Measurements from ENCODE around the gene OCA2. TPM values are rescaled to one million over a fixed set of nuclear protein-coding genes. Genes with fewer than 3 reads are reported as not detected.

Gene OCA2
- total and polyA plus RNA-seq, 2 of the 4 experiments (the other 2 are of a cell fraction), result under 0.01 to 0.03 TPM

- H4K91ac ChIP-seq (ENCODE audit: insufficient read depth, low read depth, low read length), result no peak overlapping the region
- no peak overlapping the region for H3K4me2 ChIP-seq (ENCODE audit: low read depth, low read length)
- no peak overlapping the region for H3K4me3 ChIP-seq (ENCODE audit: insufficient read depth, low read depth, low read length)
- CTCF ChIA-PET, result no interaction called here
- intact Hi-C loops (cut with micrococcal nuclease), result no loop called here
- H4K8ac ChIP-seq (ENCODE audit: low read depth in 2 of 2, low read length in 2 of 2), result no peak overlapping the region
- no peak overlapping the region for H3K18ac ChIP-seq (ENCODE audit: low read depth, low read length)
- no peak for ATAC-seq (ENCODE audit: low read depth)
- H3K56ac ChIP-seq (ENCODE audit: extremely low read depth, insufficient read depth, low read length), result no peak overlapping the region
- H3K79me1 ChIP-seq (ENCODE audit: low read depth in 1 of 2, low read length in 2 of 2), result no peaks in the 10 kb centered on the region
- dilution Hi-C loops (cut with HindIII; ENCODE audit: low sequenced_read_pairs, unreplicated experiment), result no loop called here
- no peak overlapping the region for H3K9ac ChIP-seq (ENCODE audit: low read depth, low read length)
- no peaks in the 10 kb centered on the region for H3K36me3 ChIP-seq (ENCODE audit: control insufficient read depth, insufficient read depth, low read length)
- POLR2A ChIA-PET (ENCODE audit: unreplicated experiment), result no interaction called here
- no peak overlapping the region for H2AFZ ChIP-seq (replicated peaks; ENCODE audit: low read length, poor library complexity)
- WGBS, 2 experiments (ENCODE audit: extremely low coverage in 2 of 2, insufficient read length in 1 of 2), result 100% methylated on average over 1 of the region's 10 CpGs; no CpG with 5 or more reads in 1 of the 2 experiments
- no peak overlapping the region for H2AK9ac ChIP-seq (replicated peaks; ENCODE audit: low read depth, low read length, poor library complexity)
- H4K5ac ChIP-seq (ENCODE audit: low read depth, low read length), result no peak overlapping the region
- H4K20me1 ChIP-seq (ENCODE audit: insufficient read depth, low read length), result no peaks in the 10 kb centered on the region
- no peak overlapping the region for H3K4ac ChIP-seq (ENCODE audit: low read depth, low read length)
- H2BK15ac ChIP-seq (ENCODE audit: low read depth, low read length), result no peak overlapping the region
- H2BK5ac ChIP-seq (ENCODE audit: low read depth, low read length, poor library complexity, severe bottlenecking), result no peak overlapping the region
- no TSS peak for BruUV-seq (replicated peaks)
- no peaks in the 10 kb centered on the region for H3K4me1 ChIP-seq (ENCODE audit: control insufficient read depth, insufficient read depth, low read length)
- H2BK20ac ChIP-seq (ENCODE audit: low read depth, low read length), result no peak overlapping the region
- DNase-seq, result no peak
- no peaks in the 10 kb centered on the region for H3K27me3 ChIP-seq (ENCODE audit: control insufficient read depth, insufficient read depth, low read length)
- in situ Hi-C loops (cut with MboI; ENCODE audit: low sequenced_read_pairs), result loop anchor here (5.0 kb wide), 1 partner anchor 49 kb away; no protein-coding TSS in a partner anchor
- TF ChIP-seq SMC3 (IDR thresholded peaks at IDR 0.05; ENCODE audit: low read depth, low read length), result no peak
- no peak for TF ChIP-seq POLR2A (IDR thresholded peaks at IDR 0.05; ENCODE audit: low read depth, low read length)
- no peak for TF ChIP-seq BHLHE40 (IDR thresholded peaks at IDR 0.05; ENCODE audit: low read depth, low read length)
- TF ChIP-seq USF2 (IDR thresholded peaks at IDR 0.05; ENCODE audit: low read depth, low read length), result no peak
- no peak overlapping the region for H3K23ac ChIP-seq (ENCODE audit: low read depth, low read length)
- no peak overlapping the region for H2AK5ac ChIP-seq (ENCODE audit: low read depth, low read length)
- H3K9me1 ChIP-seq (ENCODE audit: insufficient read depth, low read length), result no peaks in the 10 kb centered on the region
- H3K14ac ChIP-seq (replicated peaks; ENCODE audit: low read depth, low read length), result no peak overlapping the region
- peaks cover 33% of the 10 kb centered on the region for H3K9me3 ChIP-seq (ENCODE audit: control insufficient read depth, insufficient read depth, low read length)
- no peak overlapping the region for H3K27ac ChIP-seq (ENCODE audit: insufficient read depth, low read length)
- H2BK120ac ChIP-seq (ENCODE audit: low read depth, low read length), result no peak overlapping the region
Observed at GRCh38 chr15:28002867-28003266, 96.2 kb downstream of the OCA2 start.

Data from IMR-90 (cell line).